SKM-1 (cell line): Measurements from ENCODE around the gene PMM1.
A peak's percentile ranks its signal among the peaks of the same experiment; 100 is the strongest.
"Not testable (repeated sequence)": the region's sequence is repeated elsewhere in the genome, so short reads cannot be mapped to it uniquely, and the experiment has no call there.

ENCODE experiments used
- DNase-seq: peaks from one replicate; lab custom pipeline; 2025; ENCODE audit not compliant: unreplicated experiment; lab: John Stamatoyannopoulos, UW

Gene PMM1

DNA sequence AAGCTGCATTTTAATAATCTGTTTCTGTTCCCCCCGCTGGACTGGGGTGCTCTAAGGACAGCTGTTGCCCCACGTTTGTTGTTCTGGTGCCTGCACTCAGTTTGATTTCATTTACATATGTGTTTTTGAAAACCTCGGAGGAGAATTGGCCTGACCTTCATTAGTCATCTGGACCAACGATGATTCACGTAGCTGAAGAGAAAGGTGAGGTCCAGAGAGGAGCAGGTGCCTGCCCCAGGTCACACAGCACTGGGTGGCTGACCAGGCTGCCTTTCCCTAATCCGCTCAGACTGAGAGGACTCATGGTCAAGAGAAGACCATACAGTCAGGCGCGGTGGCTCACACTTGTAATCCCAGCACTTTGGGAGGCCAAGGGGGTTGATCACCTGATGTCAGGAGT is 25.1 kb downstream of the PMM1 start:
- DNase-seq = no peak

DNA sequence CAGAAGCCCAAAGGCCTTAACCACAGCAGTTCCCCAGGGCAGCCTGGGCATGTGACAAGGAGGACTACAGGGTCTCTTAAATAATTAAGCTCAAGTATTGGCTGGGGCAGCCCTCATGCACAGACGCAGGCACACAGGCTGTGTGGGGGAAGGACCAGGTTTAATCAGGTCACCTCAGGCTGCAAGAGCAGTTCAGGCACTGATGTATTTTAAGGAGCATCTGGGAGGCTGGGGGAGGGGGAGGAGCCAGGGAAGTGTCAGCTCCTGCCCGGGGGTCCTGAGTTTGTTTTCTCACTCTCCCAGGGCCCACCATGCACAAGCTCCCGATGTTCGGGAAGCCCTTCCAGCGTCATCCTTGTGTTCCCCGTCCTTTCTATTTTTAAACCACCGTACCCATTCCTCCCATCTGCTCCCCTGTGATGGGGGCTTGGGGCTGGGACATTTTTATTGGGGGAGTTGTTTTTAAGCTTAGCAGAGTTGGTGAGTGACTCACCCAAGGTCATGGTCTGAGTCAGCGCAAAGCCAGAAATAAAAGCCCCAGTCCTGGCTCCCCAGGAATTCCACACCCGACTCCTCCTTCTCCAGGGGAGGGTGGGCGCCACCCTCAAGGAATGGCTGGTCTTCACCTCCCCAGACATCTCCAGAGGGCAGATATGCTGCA is 26.5 kb downstream of the PMM1 start:
- no peak for DNase-seq

DNA sequence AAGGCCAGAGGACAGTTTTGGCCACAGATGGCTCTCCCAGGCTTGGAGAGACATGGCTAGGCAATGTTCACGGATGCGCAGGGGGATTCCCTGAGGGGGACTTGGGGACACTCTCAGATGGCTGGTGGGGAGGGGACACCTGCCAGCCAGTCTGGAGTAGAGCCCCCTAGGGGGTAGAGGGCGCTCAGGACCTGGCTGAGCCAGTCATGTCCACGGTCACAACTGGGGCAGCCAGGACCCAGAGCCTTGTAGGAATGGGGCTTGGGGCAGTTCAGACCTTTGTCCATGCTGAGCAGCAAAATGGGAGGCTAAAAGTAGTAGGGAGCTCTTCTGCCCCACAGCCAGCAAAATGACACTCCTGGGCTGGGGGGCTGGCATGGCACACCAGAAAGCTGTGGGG is 27.2 kb downstream of the PMM1 start:
- DNase-seq = no peak

DNA sequence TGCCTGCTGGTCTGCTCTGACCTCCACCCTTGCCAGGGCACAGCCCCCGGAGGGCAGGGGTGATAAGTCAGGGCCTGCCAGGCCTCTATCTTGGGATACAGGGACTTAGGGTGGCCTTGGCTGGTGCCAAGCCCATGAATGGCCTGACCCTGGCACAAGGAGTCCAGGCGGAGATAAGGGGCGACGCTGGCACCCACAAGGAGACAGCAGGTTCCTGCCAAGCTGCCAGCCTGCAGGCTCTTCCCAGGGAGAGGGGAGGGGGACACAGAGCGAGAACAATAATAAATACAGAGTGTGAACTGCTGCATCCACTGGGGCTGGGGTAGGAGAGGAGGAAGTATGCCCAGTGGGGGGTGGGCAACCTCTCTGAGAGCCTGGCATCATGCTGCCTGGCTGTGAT is 27.9 kb downstream of the PMM1 start:
- DNase-seq = no peak

DNA sequence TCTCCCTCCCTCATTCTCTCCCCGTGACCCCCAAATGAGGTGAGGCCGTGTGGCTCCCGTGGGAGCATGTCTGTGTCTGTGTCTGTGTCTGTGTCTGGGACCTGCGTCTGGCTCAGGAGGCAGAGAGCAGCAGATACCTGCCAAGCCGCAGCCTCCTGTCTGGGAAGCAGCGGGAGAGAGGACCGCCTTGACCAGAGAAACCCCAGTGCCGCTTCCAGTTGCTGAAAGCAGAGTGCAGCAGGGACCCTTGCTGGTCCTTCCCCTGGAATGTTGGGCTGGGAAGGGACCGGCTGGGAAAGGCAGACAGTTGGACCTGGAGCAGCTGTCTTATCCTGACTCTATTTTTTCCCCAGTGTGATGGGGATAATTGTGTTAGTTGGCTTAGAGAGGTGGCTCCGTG is 28.3 kb downstream of the PMM1 start:
- no peak for DNase-seq

DNA sequence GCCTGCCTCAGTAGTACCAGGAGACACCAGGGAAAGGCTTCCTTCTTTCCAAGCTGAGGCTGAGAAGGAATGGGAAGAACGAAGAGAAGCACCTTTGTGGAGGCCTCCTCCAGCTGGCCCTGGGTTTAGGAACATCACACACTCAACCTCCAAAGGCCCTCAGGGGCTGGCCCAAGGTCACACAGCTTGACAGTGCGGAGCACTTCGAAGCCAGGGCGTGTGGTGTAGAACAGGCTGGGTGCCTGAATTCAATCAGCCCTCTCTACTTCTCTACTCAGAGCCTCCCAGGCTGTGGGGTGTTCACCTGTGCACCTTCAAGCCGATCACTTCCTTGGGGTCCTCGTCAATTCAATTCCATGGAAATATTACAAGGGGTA is 29.6 kb downstream of the PMM1 start:
- no peak for DNase-seq

DNA sequence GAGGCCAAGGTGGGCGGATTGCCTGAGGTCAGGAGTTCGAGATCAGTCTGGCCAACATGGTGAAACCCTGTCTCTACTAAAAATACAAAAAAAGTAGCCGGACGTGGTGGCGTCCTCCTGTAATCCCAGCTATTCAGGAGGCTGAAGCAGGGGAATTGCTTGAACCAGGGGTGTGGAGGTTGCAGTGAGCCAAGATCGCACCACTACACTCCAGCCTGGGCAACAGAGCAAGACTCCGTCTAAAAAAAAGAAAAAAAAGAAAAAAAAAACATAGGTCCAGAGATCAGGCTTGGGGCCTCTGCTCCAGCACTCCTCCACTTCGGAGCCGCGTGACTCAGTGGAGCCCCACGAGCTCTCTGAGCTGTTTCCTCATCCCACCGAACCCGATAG is 31.4 kb downstream of the PMM1 start:
- not testable (repeated sequence) for DNase-seq

DNA sequence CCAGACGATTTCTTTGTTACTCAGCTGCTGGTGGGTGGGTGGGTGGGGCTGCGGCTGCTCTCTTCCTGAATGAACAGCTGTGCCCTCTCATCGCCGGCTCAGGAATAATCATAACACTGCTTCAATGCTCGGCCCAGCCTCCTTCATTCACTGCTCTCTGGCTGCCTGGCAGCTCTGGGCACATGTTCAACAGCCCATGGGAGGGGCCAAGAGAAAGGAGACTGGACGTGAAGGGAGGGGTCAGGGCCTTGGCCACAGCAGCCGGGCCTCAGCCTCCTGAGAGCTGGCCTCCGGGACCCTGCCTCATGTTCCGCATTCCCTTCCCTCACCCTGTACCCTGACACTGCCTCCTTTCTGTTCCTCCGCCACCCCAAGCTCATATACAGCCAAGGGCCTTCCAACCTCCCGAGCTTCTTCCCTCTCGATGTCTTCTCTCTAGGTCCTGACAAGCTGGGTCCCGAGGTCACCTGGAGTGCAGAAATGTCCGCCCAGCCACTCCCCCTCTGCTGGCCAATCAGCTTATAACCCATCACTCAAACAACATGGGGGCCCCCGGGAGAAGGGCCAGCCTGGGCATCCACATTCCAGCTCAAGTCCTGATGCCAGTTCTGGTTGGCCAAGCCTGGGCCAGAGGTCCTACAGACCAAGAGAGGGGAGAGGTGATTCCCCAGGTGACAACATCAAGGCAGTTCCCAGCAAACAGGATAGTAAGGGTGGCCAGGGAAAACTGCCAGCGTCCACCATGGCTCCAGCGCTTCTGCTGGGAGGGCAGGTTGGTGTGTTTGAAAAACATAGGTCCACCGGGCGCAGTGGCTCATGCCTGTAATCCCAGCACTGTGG is 32.0 kb downstream of the PMM1 start:
- no peak for DNase-seq

DNA sequence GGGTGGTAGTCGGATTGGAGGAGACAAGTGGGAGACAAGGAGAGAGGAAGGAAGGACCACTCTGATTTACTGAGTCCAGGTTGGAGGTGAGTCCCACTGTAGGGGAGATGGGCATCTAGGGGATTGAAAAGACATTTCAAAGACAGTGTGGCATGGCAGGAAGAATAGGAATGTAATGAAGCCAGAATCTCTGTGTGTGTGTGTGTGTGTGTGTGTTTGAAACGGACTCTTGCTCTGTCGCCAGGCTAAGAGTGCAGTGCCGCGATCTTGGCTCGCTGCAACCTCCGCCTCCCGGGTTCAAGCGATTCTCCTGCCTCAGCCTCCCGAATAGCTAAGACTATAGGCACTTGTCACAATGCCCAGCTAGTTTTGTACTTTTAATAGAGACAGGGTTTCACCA is 33.1 kb downstream of the PMM1 start:
- no peak for DNase-seq

DNA sequence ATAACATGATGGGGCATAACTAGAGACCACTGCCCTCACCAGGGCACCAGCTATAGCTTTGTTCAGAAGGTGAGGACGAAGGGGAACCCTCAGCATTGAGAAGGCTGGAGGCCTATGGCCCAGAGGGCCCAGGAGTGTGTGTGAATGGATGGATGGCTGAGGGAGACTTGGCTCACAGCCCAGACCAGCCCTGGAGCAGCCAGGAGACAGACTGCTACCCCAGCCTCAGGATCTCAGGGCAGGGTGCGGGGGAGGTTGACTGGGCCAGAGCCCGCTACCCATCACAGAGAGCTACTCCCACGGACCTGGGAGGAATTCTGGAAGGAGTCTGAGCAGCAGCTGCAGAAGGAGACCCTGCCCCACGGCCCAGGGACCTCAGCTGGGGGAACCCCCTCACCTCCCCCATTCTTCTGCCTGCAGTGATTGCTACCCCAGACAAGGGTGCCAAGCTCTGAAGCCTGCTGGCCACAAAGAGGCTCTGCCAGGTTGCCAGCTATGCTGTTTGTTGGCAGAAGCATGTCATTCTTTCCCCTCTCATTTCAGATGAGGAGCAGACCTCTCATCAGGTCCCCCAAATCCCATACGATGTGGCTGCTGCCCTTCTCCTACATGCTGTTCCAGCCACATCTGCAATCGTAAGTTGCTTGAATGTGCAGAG is 34.2 kb downstream of the PMM1 start:
- no peak for DNase-seq

DNA sequence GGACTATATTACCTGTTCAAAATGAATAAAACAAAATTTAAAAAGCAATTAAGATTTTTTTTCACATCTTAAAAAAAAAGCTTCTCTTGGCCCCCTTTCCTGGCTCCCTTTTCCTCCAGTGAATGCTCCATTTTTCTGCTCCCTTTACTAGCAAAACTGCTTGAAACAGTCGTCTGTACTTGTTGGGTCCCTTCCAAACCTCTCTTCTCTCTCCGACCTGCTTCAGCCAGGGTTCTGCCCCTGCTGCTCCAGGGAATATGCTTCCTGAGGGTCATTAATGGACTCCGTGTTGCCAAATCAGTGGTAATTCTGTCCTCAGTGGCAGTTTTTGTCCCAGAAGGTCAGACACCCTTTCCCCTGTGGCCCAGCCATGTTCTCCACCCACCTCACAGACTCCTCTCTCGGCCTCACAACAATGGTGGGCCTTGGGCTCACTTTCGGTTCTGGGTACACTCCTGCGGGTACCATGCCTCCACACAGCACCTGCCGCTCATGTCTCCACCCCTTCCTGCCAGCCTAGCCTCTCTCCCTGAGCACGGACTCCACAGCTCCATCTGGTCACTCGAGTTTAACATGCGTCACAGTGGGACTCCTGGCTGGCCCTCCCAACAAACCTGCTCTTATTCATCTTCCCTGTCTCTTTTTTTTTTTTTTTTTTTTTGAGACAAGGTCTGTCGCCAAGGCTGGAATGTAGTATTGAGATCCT is 37.6 kb downstream of the PMM1 start:
- DNase-seq = no peak

DNA sequence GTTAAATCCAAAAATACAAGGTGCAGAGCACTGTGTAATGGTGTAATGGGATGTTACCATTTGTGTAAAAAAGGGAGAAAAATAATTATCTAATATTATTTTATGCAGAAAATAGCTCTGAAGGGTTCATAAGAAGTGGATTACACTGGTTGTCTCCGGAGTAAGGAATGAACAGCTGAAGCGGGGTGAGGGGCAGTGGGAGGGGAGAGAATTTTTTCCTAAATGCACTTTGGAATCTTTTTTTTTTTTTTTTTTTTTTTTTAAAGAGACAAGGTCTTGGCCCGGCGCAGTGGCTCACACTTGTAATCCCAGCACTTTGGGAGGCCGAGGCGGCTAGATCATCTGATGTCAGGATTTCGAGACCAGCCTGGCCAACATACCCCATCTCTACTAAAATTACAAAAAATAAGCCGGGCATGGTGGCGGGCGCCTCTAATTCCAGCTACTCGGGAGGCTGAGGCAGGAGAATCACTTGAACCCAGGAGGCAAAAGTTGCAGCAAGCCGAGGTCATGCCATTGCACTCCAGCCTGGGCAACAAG is 38.6 kb downstream of the PMM1 start:
- no peak for DNase-seq

DNA sequence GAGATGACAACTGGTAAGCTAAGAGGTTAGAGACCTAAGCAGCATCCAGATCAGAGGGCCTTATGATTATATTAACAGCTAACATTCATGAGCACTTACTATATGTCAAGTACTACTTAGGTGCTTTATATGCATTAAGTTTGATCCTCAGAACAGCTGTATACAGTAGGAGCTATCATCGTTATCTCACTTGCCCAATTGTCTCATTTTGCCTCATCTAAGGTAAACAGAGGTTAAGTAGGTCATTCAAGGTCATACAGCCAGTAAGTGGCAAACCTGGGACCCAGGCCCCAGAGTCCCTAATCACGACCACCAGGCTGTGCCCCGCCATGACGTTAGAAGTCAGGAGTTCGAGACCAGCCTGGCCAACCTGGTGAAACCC is 40.8 kb downstream of the PMM1 start:
- no peak for DNase-seq

DNA sequence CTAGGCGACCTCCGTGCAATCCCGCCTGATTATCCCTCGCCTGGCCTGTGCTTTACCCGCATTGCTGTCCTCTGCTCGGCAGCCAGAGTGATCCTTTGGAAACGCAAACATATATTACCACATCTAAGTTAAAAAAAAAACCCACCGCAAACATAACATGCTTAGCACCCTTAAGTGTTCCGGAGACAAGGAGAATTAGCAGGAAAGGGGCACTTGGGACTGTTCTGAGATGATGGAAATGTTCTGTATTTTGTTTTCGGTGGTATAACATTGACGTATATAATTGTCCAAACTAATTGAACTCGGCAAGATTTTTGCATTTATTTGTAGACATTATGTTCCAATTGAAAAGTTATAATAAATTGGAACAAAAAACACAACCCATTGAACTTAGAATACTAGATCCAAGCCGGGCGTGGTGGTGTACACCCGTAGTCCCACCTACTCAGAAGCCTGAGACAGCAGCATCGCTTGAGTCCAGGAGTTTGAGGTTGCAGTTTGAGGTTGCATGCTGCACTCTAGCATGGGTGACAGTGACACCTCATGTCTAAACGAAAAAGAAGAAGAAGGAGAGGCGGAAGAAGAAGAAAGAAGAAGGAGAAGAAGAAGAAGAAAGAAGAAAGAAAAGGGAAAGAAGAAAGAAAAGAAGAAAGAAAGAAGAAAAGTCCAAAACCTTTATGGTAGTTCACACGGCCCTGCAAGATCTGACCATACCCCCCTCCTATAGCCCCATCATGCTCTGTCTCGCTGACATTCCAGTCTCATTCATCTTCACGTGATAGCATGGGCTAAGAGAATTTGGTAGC is 44.8 kb downstream of the PMM1 start:
- no peak for DNase-seq

DNA sequence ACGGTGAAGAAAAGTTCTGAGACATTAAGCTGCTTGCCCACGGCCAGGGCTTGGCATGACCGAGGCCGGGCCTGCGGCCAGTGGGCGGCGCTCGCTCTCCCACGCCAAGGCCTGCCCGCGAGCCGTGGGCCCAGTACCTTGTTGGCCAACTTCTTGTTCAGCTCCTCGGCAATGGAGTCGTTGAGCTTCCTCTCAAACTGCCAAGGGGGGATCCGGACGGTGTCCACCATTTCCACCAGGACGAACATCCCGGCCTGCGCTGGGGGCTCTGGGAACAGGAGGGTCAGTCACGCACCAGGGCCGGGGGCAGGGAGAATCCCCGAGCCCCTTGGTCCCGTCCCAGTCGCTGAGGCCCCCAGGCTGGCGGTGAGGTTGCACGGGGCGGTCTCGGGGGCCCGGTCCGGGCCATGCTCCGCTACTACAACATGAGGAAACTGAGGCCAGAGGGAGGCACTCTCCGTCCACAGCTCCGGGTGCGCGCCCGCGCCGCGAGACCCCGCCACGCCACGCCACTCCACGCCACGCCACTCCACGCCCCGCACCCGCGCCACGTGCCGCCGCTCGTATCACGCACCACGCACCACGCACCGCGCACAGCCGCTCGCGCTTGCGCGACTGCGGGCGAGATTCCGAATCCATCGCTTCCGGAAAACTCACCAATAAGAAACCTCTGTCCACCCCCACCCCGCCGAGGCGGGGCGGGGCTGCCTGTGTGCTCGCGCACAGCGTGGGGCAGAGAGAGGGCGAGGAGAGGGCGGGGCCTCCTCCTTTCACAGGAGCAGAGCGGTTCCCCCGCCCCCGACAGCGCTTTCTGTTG is 45.6 kb downstream of the PMM1 start, which contains the start of gene POLR3H:
Gene POLR3H (minus strand): TSS at position 617 of the 817 bp plus-strand sequence. CDS start 369 bp downstream, at position 248.
- DNase-seq = peak; percentile 94

DNA sequence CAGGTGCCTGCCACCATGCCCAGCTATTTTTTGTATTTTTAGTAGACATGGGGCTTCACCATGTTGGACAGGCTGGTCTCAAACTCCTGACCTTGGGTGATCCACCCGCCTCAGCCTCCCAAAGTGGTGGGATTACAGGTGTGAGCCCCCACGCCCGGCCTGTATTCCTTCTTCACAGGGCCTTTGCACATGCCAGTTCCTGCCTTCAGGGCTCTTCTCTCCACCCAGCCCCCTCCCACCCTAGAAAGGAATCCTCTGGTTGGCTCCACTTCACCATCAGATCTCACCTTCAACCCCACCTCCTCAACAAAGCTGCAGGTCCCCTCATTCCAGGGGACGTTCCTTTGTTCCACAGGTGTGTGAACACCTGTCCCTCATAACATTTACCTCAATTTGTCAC is 47.4 kb downstream of the PMM1 start:
- no peak for DNase-seq

DNA sequence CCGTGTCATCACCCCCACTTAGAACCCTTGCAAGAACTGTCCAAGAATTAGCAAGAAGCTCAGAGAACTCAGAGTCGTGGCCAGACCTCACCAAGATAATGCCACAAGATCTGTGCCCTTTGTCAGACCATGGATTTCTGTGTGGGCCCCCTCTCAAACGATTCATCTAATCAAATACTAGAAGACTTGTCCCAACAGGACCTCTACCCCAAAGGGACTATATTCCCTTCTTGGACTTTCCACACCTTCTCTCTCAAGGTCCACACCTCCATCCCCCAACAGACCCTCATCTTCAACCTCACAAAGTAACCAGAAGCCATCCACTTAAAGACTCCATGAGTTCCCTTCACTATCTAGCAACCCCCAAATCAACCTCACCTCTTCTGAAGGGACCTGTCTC is 48.2 kb downstream of the PMM1 start:
- DNase-seq = no peak

DNA sequence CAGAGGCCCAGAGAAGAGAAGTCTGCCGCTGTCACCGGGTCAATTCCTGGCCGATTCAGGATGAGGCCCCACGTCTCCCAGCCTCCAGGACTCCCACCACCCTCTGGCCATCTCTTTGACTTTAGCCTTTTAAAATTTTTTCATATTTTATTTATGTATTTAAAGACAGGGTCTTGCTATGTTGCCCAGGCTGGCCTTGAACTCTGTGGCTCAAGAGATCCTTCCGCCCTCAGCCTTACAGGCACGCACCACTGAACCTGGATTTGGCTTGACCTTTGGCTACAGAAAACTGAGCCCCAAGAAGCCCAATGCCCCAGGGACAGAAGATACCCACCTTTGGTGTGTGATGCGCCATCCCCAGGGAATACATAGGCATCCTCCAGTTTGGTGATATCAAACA is 49.3 kb downstream of the PMM1 start:
- DNase-seq = no peak

DNA sequence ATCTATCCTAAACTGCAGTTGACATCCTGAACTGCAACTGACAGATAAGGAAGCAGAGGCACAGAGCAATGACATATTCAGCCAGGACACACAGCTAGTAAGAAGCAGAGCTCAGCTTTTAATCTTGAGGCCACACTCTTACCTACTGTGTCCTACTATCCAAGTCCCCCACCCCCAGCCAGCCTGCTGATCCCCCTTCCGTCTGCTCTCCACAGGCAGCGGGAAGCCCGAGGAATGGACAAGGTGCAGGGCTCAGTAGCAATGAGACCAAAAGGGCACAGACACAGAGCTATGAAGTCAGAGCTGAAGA is 49.7 kb downstream of the PMM1 start:
- no peak for DNase-seq
